Measurements from ENCODE around the gene PSMD8.
"Not testable (repeated sequence)": the region's sequence is repeated elsewhere in the genome, so short reads cannot be mapped to it uniquely, and the experiment has no call there.

The PSMD8 gene

DNA sequence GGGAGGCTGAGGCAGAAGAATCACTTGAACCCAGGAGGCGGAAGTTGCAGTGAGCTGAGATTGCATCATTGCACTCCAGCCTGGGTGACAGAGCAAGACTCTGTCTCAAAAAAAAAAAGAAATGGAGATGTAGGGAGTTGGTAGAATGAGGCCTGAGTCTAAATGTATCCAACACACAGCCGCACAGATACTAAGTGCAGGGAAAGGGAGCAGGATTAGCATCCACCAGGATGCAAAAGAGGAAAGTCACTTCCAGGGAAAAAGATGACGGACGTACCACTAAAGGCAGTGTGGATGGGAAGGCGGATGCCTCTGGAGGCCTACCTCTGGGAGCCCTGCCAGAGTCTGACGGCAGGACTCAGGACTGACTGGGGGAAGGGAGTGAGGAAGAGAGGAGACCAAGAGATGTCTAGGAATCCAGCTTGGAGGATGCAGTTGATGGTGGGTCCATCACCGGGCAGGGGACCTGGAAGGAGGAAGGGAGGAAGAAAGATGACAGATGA lies 35.3 kb downstream of the PSMD8 start:
- Histone ChIP-seq H3K4me2 (ENCODE audit: low read depth, low read length, poor library complexity, severe bottlenecking) (no peak overlapping the region), H3K4me3 (ENCODE audit: insufficient read depth, low read length, poor library complexity, severe bottlenecking) (no peak overlapping the region), H3K9me2 (replicated peaks; ENCODE audit: insufficient read depth, low read length) (no peaks in the 10 kb centered on the region), H3K79me2 (ENCODE audit: insufficient read depth, low read length) (no peaks in the 10 kb centered on the region), H3K9me3 (ENCODE audit: insufficient read depth, low read length) (no peaks in the 10 kb centered on the region), H3K27me3 (ENCODE audit: low read length) (no peaks in the 10 kb centered on the region), H3F3A (ENCODE audit: insufficient read depth) (no peaks in the 10 kb centered on the region), H3K9ac (ENCODE audit: low read length) (no peak overlapping the region), H3K36me3 (ENCODE audit: low read length) (no peaks in the 10 kb centered on the region), H2AFZ (ENCODE audit: low read depth, low read length, severe bottlenecking) (no peak overlapping the region), H4K20me1 (ENCODE audit: low read depth, low read length) (no peaks in the 10 kb centered on the region), H3K27ac (ENCODE audit: low read depth, low read length) (no peak overlapping the region)
- TF ChIP-seq, protein P1, sequence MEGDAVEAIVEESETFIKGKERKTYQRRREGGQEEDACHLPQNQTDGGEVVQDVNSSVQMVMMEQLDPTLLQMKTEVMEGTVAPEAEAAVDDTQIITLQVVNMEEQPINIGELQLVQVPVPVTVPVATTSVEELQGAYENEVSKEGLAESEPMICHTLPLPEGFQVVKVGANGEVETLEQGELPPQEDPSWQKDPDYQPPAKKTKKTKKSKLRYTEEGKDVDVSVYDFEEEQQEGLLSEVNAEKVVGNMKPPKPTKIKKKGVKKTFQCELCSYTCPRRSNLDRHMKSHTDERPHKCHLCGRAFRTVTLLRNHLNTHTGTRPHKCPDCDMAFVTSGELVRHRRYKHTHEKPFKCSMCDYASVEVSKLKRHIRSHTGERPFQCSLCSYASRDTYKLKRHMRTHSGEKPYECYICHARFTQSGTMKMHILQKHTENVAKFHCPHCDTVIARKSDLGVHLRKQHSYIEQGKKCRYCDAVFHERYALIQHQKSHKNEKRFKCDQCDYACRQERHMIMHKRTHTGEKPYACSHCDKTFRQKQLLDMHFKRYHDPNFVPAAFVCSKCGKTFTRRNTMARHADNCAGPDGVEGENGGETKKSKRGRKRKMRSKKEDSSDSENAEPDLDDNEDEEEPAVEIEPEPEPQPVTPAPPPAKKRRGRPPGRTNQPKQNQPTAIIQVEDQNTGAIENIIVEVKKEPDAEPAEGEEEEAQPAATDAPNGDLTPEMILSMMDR (IDR thresholded peaks at IDR 0.05; ENCODE audit: insufficient read depth, low read length, poor library complexity, severe bottlenecking) = no peak
- TF ChIP-seq EZH2phosphoT487 (conservative IDR thresholded peaks at IDR 0.05; ENCODE audit: low read length) = no peak

DNA sequence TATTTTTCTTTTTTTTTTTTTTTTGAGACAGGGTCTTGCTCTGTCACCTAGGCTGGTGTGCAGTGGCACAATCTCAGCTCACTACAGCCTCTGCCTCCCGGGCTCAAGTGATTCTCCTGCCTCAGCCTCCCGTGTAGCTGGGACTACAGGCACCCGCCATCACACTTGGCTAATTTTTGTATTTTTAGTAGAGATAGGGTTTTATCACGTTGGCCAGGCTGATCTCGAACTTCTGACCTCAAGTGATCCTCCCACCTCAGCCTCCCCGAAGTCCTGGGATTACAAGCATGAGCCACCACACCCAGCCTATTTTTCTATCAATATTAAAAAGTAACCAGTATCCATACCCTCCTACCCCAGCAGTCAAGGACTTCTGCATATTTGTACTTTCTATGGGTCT lies 36.0 kb downstream of the PSMD8 start:
- H3K27me3 ChIP-seq (ENCODE audit: low read length); H3K9me2 ChIP-seq (replicated peaks; ENCODE audit: insufficient read depth, low read length); H3K4me3 ChIP-seq (ENCODE audit: insufficient read depth, low read length, poor library complexity, severe bottlenecking); H4K20me1 ChIP-seq (ENCODE audit: low read depth, low read length); H3K27ac ChIP-seq (ENCODE audit: low read depth, low read length); H3F3A ChIP-seq (ENCODE audit: insufficient read depth); H2AFZ ChIP-seq (ENCODE audit: low read depth, low read length, severe bottlenecking); H3K4me2 ChIP-seq (ENCODE audit: low read depth, low read length, poor library complexity, severe bottlenecking); H3K9ac ChIP-seq (ENCODE audit: low read length); H3K9me3 ChIP-seq (ENCODE audit: insufficient read depth, low read length); H3K79me2 ChIP-seq (ENCODE audit: insufficient read depth, low read length); H3K36me3 ChIP-seq (ENCODE audit: low read length): not testable (repeated sequence)

DNA sequence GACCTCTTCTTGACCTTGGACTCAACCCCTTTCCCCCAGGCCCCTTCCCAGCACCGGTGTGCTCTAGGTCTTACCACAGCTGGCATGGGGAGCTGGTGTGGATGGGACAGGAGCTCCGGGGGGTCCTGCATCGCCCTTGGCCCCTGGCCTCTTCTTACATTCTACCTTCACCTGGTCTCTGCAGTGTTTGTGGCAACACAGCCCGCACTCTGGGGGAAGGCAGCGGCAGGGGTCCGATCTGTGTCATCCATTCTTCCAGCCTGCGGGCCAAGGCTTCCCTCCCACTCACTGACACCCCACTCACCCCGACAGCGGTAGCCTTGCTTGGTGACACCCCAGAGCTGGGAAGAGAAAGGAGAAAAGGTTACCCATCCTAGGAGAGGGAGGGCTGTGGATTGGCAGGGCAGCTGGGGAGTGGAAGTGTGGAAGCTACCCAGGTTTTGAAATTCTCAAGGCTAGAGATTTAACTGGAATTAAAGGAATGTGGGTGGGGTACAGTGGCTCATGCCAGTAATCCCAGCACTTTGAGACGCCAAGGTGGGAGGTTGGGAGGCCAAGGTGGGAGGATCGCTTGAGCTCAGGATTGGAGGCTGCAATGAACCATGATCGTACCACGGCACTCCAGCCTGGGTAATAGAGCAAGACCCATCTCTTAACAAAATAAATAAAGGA lies 36.8 kb downstream of the PSMD8 start:
- Histone ChIP-seq H3K9me2 (replicated peaks; ENCODE audit: insufficient read depth, low read length) (no peaks in the 10 kb centered on the region), H4K20me1 (ENCODE audit: low read depth, low read length) (no peaks in the 10 kb centered on the region), H3K4me3 (ENCODE audit: insufficient read depth, low read length, poor library complexity, severe bottlenecking) (no peak overlapping the region), H2AFZ (ENCODE audit: low read depth, low read length, severe bottlenecking) (no peak overlapping the region), H3K27me3 (ENCODE audit: low read length) (no peaks in the 10 kb centered on the region), H3K9me3 (ENCODE audit: insufficient read depth, low read length) (no peaks in the 10 kb centered on the region), H3K27ac (ENCODE audit: low read depth, low read length) (no peak overlapping the region), H3K9ac (ENCODE audit: low read length) (no peak overlapping the region), H3F3A (ENCODE audit: insufficient read depth) (no peaks in the 10 kb centered on the region), H3K4me2 (ENCODE audit: low read depth, low read length, poor library complexity, severe bottlenecking) (no peak overlapping the region), H3K79me2 (ENCODE audit: insufficient read depth, low read length) (no peaks in the 10 kb centered on the region), H3K36me3 (ENCODE audit: low read length) (no peaks in the 10 kb centered on the region)
- TF ChIP-seq, protein P1 (IDR thresholded peaks at IDR 0.05; ENCODE audit: insufficient read depth, low read length, poor library complexity, severe bottlenecking) = no peak
- no peak for TF ChIP-seq EZH2phosphoT487 (conservative IDR thresholded peaks at IDR 0.05; ENCODE audit: low read length)

DNA sequence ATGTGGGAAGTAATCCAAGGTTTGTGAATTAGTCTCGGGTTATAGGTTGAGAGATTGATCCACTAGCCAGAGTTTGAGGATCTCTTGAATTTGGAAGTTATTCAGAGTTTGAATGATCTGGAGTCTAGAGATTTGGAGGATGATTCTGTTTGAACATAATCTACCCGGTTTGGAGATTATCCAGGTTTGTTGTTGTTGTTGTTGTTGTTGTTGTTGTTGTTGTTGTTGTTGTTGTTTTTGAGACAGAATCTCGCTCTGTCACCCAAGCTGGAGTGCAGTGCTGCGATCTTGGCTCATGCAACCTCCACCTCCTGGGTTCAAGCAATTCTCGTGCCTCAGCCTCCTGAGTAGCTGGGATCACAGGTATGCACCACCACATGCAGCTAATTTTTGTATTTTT lies 37.5 kb downstream of the PSMD8 start:
- H3K9me2 ChIP-seq (replicated peaks; ENCODE audit: insufficient read depth, low read length); H3F3A ChIP-seq (ENCODE audit: insufficient read depth); H3K9ac ChIP-seq (ENCODE audit: low read length); H3K27ac ChIP-seq (ENCODE audit: low read depth, low read length); H3K79me2 ChIP-seq (ENCODE audit: insufficient read depth, low read length); H3K27me3 ChIP-seq (ENCODE audit: low read length); H3K4me3 ChIP-seq (ENCODE audit: insufficient read depth, low read length, poor library complexity, severe bottlenecking); H3K4me2 ChIP-seq (ENCODE audit: low read depth, low read length, poor library complexity, severe bottlenecking); H3K36me3 ChIP-seq (ENCODE audit: low read length); H3K9me3 ChIP-seq (ENCODE audit: insufficient read depth, low read length); H2AFZ ChIP-seq (ENCODE audit: low read depth, low read length, severe bottlenecking); H4K20me1 ChIP-seq (ENCODE audit: low read depth, low read length): not testable (repeated sequence)

Data from SU-DHL-6 (cell line).